Stimulated activated CD4-positive, alpha-beta T cell treated with anti-CD3 and anti-CD28 coated beads, Interleukin-12 subunit alpha, Interleukin-12 subunit beta, amount 100 ng/mL, for 24 hours (primary cell): ENCODE results near the gene ROBO1.

Source experiments
- DNase-seq, 2 experiments: peaks; one replicate each; pipeline ENCODE4 v3.0.0-alpha.2; 2020; ENCODE audit warnings: low read depth in 2 of 2

ROBO1 gene

GRCh38 chr3:79461129-79461792 is 306.5 kb downstream of the ROBO1 start:
- DNase-seq: no peak

GRCh38 chr3:79453600-79453999 is 314.2 kb downstream of the ROBO1 start:
- no peak for DNase-seq

GRCh38 chr3:79436387-79436786 is 331.4 kb downstream of the ROBO1 start:
- DNase-seq: no peak

GRCh38 chr3:79427081-79427480 is 340.7 kb downstream of the ROBO1 start:
- no peak for DNase-seq

GRCh38 chr3:79424811-79425210 is 343.0 kb downstream of the ROBO1 start:
- DNase-seq: no peak

GRCh38 chr3:79423417-79423816 is 344.4 kb downstream of the ROBO1 start:
- DNase-seq: no peak

- DNase-seq: no peak
These were observed 346.5 kb downstream of the ROBO1 start for GRCh38 chr3:79421273-79421672.

- DNase-seq: no peak
These were observed 348.8 kb downstream of the ROBO1 start for GRCh38 chr3:79418855-79419621.

- DNase-seq: no peak
These were observed 352.4 kb downstream of the ROBO1 start for GRCh38 chr3:79415356-79415755.

GRCh38 chr3:79414806-79415205 is 353.0 kb downstream of the ROBO1 start:
- DNase-seq: no peak

- DNase-seq: no peak
These were observed 353.8 kb downstream of the ROBO1 start for GRCh38 chr3:79414035-79414434.

- no peak for DNase-seq
These were observed 355.3 kb downstream of the ROBO1 start for GRCh38 chr3:79412537-79412936.

GRCh38 chr3:79410617-79411016 is 357.2 kb downstream of the ROBO1 start:
- DNase-seq: no peak

- DNase-seq: no peak
These were observed 357.7 kb downstream of the ROBO1 start for GRCh38 chr3:79410136-79410535.

- no peak for DNase-seq
These were observed 361.6 kb downstream of the ROBO1 start for GRCh38 chr3:79406175-79406574.

GRCh38 chr3:79405183-79405582 is 362.6 kb downstream of the ROBO1 start:
- DNase-seq: no peak

- DNase-seq: no peak
These were observed 371.2 kb downstream of the ROBO1 start for GRCh38 chr3:79396595-79396994.

- DNase-seq: no peak
These were observed 375.3 kb downstream of the ROBO1 start for GRCh38 chr3:79392479-79392878.

- DNase-seq: no peak
These were observed 377.4 kb downstream of the ROBO1 start for GRCh38 chr3:79390352-79390751.

GRCh38 chr3:79385211-79385610 is 382.6 kb downstream of the ROBO1 start:
- DNase-seq: no peak

GRCh38 chr3:79383402-79384012 is 384.3 kb downstream of the ROBO1 start:
- no peak for DNase-seq

GRCh38 chr3:79380581-79380980 is 387.2 kb downstream of the ROBO1 start:
- DNase-seq: no peak

- no peak for DNase-seq
These were observed 389.7 kb downstream of the ROBO1 start for GRCh38 chr3:79378064-79378463.
